GM19043 (cell line): Measurements from ENCODE around the gene OR10T2.
"Not testable (repeated sequence)": the region's sequence is repeated elsewhere in the genome, so short reads cannot be mapped to it uniquely, and the experiment has no call there.

Experiments used
- ATAC-seq: cut with Tn5 transposase; IDR thresholded peaks from one replicate; pipeline ENCODE4 v1.9.1; 2021; ENCODE audit warnings: low read depth; ENCODE audit not compliant: unreplicated experiment

OR10T2 gene

GRCh38 chr1:158357441-158357840 is 41.8 kb downstream of the OR10T2 start:
- no peak for ATAC-seq

- no peak for ATAC-seq
Observed at GRCh38 chr1:158356616-158357015, 42.6 kb downstream of the OR10T2 start.

GRCh38 chr1:158355773-158356285 is 43.4 kb downstream of the OR10T2 start:
- ATAC-seq, result no peak

DNA sequence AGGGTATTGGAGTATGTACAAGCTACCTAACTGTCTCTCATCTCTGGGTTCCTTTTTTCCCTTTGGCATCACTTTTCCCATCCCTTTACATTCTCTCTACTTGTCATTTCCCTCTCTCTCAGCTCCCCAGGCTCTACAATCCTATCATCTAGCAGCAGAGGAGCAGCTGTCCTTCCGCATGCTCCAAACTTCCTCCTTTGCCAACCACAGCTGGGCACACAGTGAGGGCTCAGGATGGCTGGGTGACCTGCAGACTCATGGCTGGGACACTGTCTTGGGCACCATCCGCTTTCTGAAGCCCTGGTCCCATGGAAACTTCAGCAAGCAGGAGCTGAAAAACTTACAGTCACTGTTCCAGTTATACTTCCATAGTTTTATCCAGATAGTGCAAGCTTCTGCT is 45.0 kb downstream of the OR10T2 start:
- no peak for ATAC-seq

DNA sequence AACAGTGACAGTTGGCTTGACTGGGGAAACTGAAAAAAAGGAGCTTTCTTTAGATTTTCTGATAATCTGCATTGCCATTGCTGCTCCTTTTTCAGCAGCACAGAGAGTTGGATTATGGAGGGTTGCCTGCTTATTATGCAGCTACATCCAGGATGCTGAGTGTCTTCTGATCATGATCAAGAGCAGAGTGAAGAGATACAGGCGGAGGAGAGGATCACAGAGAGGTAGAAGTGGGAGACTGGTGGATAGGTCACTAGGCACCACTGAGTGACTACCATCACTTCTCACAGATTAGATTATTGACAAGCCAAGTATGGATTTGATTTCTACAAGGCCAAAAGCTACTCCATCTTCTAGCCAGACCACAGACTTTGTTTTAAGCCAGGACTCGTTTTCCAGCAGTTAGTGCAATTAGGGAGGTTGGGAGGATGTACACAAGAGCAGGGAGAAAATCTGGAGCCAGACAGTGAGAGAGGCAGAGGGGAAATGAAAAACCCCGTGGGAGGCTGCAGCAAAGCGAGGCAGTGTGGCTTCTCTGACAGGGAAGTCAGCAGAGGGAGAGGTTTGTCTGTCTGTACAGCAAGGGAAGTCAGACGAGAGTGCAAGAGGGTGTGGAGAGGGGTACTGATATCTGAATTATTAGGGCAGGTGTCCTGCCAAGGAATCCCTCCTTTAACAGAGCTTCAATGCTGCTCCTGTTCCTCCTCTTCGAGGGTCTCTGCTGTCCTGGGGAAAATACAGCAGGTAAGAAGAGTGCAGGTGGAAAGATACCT is 45.8 kb downstream of the OR10T2 start, which contains the start of gene CD1E:
CD1E (plus strand) TSS at position 592 of the 773 bp plus-strand sequence; CDS start at position 687, 95 bp downstream.
- no peak for ATAC-seq

DNA sequence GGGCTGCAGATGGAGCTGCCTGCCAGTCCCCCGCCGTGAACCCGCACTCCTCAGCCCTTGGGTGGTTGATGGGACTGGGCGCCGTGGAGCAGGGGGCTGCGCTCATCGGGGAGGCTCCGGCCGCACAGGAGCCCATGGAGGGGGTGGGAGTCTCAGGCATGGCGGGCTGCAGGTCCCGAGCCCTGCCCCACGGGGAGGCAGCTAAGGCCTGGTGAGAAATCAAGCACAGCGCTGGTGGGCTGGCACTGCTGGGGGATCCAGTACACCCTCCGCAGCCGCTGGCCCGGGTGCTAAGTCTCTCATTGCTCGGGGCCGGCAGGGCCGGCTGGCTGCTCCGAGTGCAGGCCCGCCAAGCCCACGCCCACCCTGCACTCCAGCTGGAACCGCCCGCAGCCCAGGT is 50.3 kb downstream of the OR10T2 start:
- not testable (repeated sequence) for ATAC-seq
